T-cell (primary cell): ENCODE measurements around the gene NCLN. TPM values are rescaled to one million over a fixed set of nuclear protein-coding genes. Genes with fewer than 3 reads are reported as not detected.

Source experiments
- ATAC-seq, 4 experiments: fragments of 200-7000 bp in 3 of 4; fragments of 150-1000 bp in 1 of 4; cut with Tn5 transposase; replicated peaks in 1 of 4; 1 replicate in 3 of 4; 2 replicates in 1 of 4; pipeline ENCODE4 v1.10.0; 2021; ENCODE audit warnings: moderate library complexity in 3 of 4, mild to moderate bottlenecking in 2 of 4, moderate number of reproducible peaks in 1 of 4
- CTCF ChIA-PET, 2 donors: fragments of 300-600 bp; sonication (Branson Sonifier 250); formaldehyde crosslinking; loops; one replicate each; lab custom pipeline; 2022; ENCODE audit warnings: antibody characterized with exemption in 2 of 2; lab: Charles Lee
- POLR2A ChIA-PET, 2 donors: fragments of 300-600 bp; sonication (Branson Sonifier 250); formaldehyde crosslinking; loops; one replicate each; lab custom pipeline; 2022; ENCODE audit warnings: antibody characterized with exemption in 2 of 2; lab: Charles Lee
- DNase-seq, 35 experiments: peaks; one replicate each; pipeline versions ENCODE4 v3.0.0 to v3.0.0-alpha.2; 2013 to 2023
- H3K27ac ChIP-seq: one replicate; pipeline ENCODE4 v1.5.1; 2013; ENCODE audit warnings: low read length
- H3K27me3 ChIP-seq, 2 experiments: replicated peaks in 1 of 2; 1 replicate in 1 of 2; 2 replicates in 1 of 2; pipeline versions ENCODE4 v1.6.1 to v1.7.0; 2013; ENCODE audit warnings: low read length in 1 of 2, mixed read lengths in 1 of 2; ENCODE audit not compliant: control insufficient read depth in 2 of 2, insufficient read depth in 2 of 2; ENCODE audit errors: extremely low read depth in 1 of 2
- H3K36me3 ChIP-seq, 2 donors: 1 replicate in 1 of 2; 2 replicates in 1 of 2; pipeline versions ENCODE4 v1.6.1 to v1.7.0; 2013; ENCODE audit warnings: low read length in 1 of 2; ENCODE audit not compliant: control insufficient read depth in 2 of 2, insufficient read depth in 1 of 2; ENCODE audit errors: extremely low read depth in 1 of 2
- H3K4me1 ChIP-seq, 2 experiments: 1 replicate in 1 of 2; 2 replicates in 1 of 2; pipeline versions ENCODE4 v1.6.1 to v1.7.0; 2013; ENCODE audit warnings: low read length in 2 of 2, mixed read lengths in 1 of 2; ENCODE audit not compliant: insufficient read depth in 2 of 2, control insufficient read depth in 1 of 2; ENCODE audit errors: extremely low read depth in 1 of 2
- H3K4me3 ChIP-seq, 2 donors: 1 replicate in 1 of 2; 2 replicates in 1 of 2; pipeline versions ENCODE4 v1.5.1 to v1.7.0; 2013; ENCODE audit warnings: mild to moderate bottlenecking in 2 of 2, low read length in 1 of 2, moderate library complexity in 1 of 2; ENCODE audit not compliant: control insufficient read depth in 1 of 2; ENCODE audit errors: extremely low read depth in 1 of 2
- H3K9me3 ChIP-seq: 2 replicates; pipeline ENCODE4 v1.7.0; 2013
- H3K27ac Mint-ChIP-seq, 2 donors: one replicate each; pipeline ENCODE4 v1.8.0; 2020 to 2021; ENCODE audit warnings: mild to moderate bottlenecking in 2 of 2, mixed read lengths in 2 of 2
- H3K27me3 Mint-ChIP-seq, 2 donors: one replicate each; pipeline ENCODE4 v1.8.0; 2021 to 2022; ENCODE audit warnings: mixed read lengths in 2 of 2
- H3K36me3 Mint-ChIP-seq: one replicate; pipeline ENCODE4 v1.8.0; 2021; ENCODE audit warnings: mixed read lengths
- H3K4me1 Mint-ChIP-seq, 3 donors: one replicate each; pipeline ENCODE4 v1.8.0; 2020 to 2022; ENCODE audit warnings: mixed read lengths in 3 of 3, mild to moderate bottlenecking in 1 of 3
- H3K4me3 Mint-ChIP-seq, 3 donors: one replicate each; pipeline ENCODE4 v1.8.0; 2020 to 2022; ENCODE audit warnings: mild to moderate bottlenecking in 3 of 3, mixed read lengths in 3 of 3, moderate library complexity in 3 of 3
- H3K9me3 Mint-ChIP-seq, 3 donors: one replicate each; pipeline ENCODE4 v1.8.0; 2020 to 2022; ENCODE audit warnings: mixed read lengths in 3 of 3
- WGBS: methylation state at CpG from one replicate; pipeline ENCODE4 v1.1.5; 2013; ENCODE audit warnings: missing lambda C conversion rate; ENCODE audit not compliant: insufficient coverage; 5-methylcytosine and 5-hydroxymethylcytosine counted together
- total RNA-seq, 35 experiments: library from RNA in 6 of 35; stranded (reverse) in 6 of 35; fragments of 120-200 nt in 1 of 35; gene quantifications; one replicate each; pipeline versions ENCODE4 v1.2.1 to v1.2.4 and lab custom pipeline; 2013 to 2026

Gene NCLN, protein sequence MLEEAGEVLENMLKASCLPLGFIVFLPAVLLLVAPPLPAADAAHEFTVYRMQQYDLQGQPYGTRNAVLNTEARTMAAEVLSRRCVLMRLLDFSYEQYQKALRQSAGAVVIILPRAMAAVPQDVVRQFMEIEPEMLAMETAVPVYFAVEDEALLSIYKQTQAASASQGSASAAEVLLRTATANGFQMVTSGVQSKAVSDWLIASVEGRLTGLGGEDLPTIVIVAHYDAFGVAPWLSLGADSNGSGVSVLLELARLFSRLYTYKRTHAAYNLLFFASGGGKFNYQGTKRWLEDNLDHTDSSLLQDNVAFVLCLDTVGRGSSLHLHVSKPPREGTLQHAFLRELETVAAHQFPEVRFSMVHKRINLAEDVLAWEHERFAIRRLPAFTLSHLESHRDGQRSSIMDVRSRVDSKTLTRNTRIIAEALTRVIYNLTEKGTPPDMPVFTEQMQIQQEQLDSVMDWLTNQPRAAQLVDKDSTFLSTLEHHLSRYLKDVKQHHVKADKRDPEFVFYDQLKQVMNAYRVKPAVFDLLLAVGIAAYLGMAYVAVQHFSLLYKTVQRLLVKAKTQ
- total RNA-seq (10 to 100 TPM; 47.2 to 69.5 (median 61.0) TPM), total RNA-seq (lab: John Stamatoyannopoulos, UW) (51.1 to 198 (median 79.7) reads per million in 29 experiments)
- 29.7 TPM for total RNA-seq (2013)

GRCh38 chr19:3185461-3186159 is at the start of gene NCLN:
Gene NCLN, plus strand, starts transcription at chr19:3185930. Its CDS starts 101 bp downstream, at chr19:3186031.
- ChIA-PET CTCF (interaction anchor here in 1 of 2 donors (0.5 kb wide), 1 partner anchor 233 kb away, joined by 3 read pairs; no protein-coding TSS in a partner anchor), POLR2A (no interaction called here)
- H3K4me1 ChIP-seq: peaks cover 23 to 91% of the 10 kb centered on the region in 2 experiments
- H3K9me3 ChIP-seq: no peaks in the 10 kb centered on the region
- peak within 1 kb of the TSS; percentile 55 to 64 for H3K4me3 ChIP-seq
- WGBS: under 1% methylated on average over 63 of the region's 69 CpGs
- H3K36me3 ChIP-seq: peaks cover 5 to 31% of the 10 kb centered on the region in 2 donors
- peak within 1 kb of the TSS; percentile 86 to 95 (median 89) for H3K4me3 Mint-ChIP-seq
- peak within 1 kb of the TSS; percentile 54 for H3K27ac ChIP-seq
- H3K27me3 Mint-ChIP-seq: no peaks in the 10 kb centered on the region
- peak; percentile 84 to 96 (median 91) for DNase-seq
- H3K4me1 Mint-ChIP-seq: peaks cover 58 to 64% (median 59%) of the 10 kb centered on the region in 3 donors
- H3K27me3 ChIP-seq: no peaks in the 10 kb centered on the region
- ATAC-seq: peak; percentile 80 to 86 (median 84)
- peaks cover 26% of the 10 kb centered on the region for H3K36me3 Mint-ChIP-seq
- H3K27ac Mint-ChIP-seq: peak within 1 kb of the TSS; percentile 88 to 92
- no peaks in the 10 kb centered on the region for H3K9me3 Mint-ChIP-seq

GRCh38 chr19:3135961-3136683 is 49.6 kb upstream of the NCLN start, which contains the start of gene GNA15:
Gene GNA15, plus strand, starts transcription at chr19:3136033. Its CDS starts 418 bp downstream, at chr19:3136451.
- Mint-ChIP-seq H3K9me3 (peaks cover 0 to 6% (median 3%) of the 10 kb centered on the region in 3 donors), H3K27me3 (peaks cover 4 to 7% of the 10 kb centered on the region in 2 donors), H3K27ac (peak within 1 kb of the TSS; percentile 58 to 69), H3K36me3 (peaks cover 6% of the 10 kb centered on the region), H3K4me3 (peak within 1 kb of the TSS; percentile 55 to 76 (median 57)), H3K4me1 (peaks cover 27 to 46% (median 38%) of the 10 kb centered on the region in 3 donors)
- Histone ChIP-seq H3K27ac (no peak within 1 kb of the TSS), H3K4me1 (peaks cover 9 to 44% of the 10 kb centered on the region in 2 experiments), H3K9me3 (no peaks in the 10 kb centered on the region), H3K36me3 (no peaks in the 10 kb centered on the region), H3K4me3 (peak within 1 kb of the TSS; percentile 36 to 66), H3K27me3 (peaks cover 0 to 21% of the 10 kb centered on the region in 2 experiments)
- WGBS: 19% methylated on average over 28 of the region's 40 CpGs
- POLR2A ChIA-PET: no interaction called here
- ATAC-seq (peak; percentile 21 to 33 (median 30)), DNase-seq (peak in 27 of 35 experiments; percentile 10 to 59 (median 33))
- CTCF ChIA-PET: interaction anchor here in 1 of 2 donors (0.7 kb wide), 1 partner anchor 29 kb away, joined by 3 read pairs; no protein-coding TSS in a partner anchor

DNA sequence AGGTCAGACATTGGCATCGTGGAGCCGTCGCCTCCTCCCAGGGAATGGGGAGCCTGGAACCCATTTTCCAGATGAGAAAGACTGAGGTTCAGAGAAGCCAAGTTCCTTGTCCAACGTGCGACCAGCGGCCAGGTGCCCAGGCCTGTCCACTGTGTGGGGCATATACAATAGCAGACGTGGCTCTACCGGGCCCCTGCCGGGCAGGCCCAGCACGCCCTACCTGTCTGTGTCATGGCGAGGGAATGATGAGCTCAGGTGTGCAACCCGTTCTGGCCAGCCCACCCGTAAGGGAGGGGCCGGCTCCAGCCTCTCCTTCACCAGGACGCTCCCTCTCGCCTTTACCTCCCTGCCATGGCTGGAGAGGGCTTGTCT is 49.1 kb upstream of the NCLN start:
- H3K4me1 Mint-ChIP-seq: peaks cover 27 to 47% (median 38%) of the 10 kb centered on the region in 3 donors
- ChIA-PET CTCF (no interaction called here), POLR2A (no interaction called here)
- Histone ChIP-seq H3K4me3 (peak overlapping the region; percentile 32 to 36), H3K36me3 (no peaks in the 10 kb centered on the region), H3K27me3 (peaks cover 0 to 21% of the 10 kb centered on the region in 2 experiments), H3K9me3 (no peaks in the 10 kb centered on the region), H3K27ac (no peak overlapping the region), H3K4me1 (peaks cover 9 to 49% of the 10 kb centered on the region in 2 experiments)
- peak overlapping the region; percentile 55 to 76 (median 57) for H3K4me3 Mint-ChIP-seq
- 46% methylated on average over 11 of the region's 16 CpGs for WGBS
- peaks cover 6% of the 10 kb centered on the region for H3K36me3 Mint-ChIP-seq
- peaks cover 0 to 6% (median 3%) of the 10 kb centered on the region in 3 donors for H3K9me3 Mint-ChIP-seq
- no peak for DNase-seq
- peaks cover 4 to 7% of the 10 kb centered on the region in 2 donors for H3K27me3 Mint-ChIP-seq
- peak overlapping the region; percentile 58 to 69 for H3K27ac Mint-ChIP-seq
- no peak for ATAC-seq

DNA sequence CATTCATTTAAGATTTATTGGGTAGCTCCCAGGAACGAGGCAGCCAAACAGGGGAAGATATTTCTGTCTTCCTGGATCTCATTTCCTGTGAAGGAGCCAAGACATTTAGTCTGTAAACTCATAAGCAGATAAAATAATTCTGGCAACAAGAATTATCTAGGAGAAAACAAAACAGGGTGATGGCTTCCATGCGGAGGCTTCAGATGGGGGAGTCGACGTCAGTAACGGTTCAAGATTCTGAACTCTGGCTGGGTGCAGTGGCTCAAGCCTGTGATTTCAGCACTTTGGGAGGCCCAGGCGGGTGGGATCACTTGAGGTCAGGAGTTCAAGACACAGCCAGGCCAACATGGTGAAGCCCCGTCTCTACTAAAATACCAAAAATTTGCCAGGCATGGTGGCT is 48.6 kb upstream of the NCLN start:
- Histone ChIP-seq H3K36me3 (no peaks in the 10 kb centered on the region), H3K4me3 (no peak overlapping the region), H3K4me1 (peaks cover 9 to 54% of the 10 kb centered on the region in 2 experiments), H3K9me3 (no peaks in the 10 kb centered on the region), H3K27me3 (peaks cover 0 to 21% of the 10 kb centered on the region in 2 experiments), H3K27ac (no peak overlapping the region)
- ATAC-seq (no peak), DNase-seq (no peak)
- WGBS: 88% methylated on average over 4 of the region's 7 CpGs
- H3K9me3 Mint-ChIP-seq: peaks cover 0 to 6% (median 3%) of the 10 kb centered on the region in 3 donors
- peaks cover 30 to 52% (median 43%) of the 10 kb centered on the region in 3 donors for H3K4me1 Mint-ChIP-seq
- H3K36me3 Mint-ChIP-seq: peaks cover 6% of the 10 kb centered on the region
- H3K27me3 Mint-ChIP-seq: peaks cover 4 to 7% of the 10 kb centered on the region in 2 donors
- ChIA-PET POLR2A (no interaction called here), CTCF (no interaction called here)
- H3K4me3 Mint-ChIP-seq: peak overlapping the region; percentile 55 to 76 (median 57)
- H3K27ac Mint-ChIP-seq: peak overlapping the region; percentile 58 to 69

DNA sequence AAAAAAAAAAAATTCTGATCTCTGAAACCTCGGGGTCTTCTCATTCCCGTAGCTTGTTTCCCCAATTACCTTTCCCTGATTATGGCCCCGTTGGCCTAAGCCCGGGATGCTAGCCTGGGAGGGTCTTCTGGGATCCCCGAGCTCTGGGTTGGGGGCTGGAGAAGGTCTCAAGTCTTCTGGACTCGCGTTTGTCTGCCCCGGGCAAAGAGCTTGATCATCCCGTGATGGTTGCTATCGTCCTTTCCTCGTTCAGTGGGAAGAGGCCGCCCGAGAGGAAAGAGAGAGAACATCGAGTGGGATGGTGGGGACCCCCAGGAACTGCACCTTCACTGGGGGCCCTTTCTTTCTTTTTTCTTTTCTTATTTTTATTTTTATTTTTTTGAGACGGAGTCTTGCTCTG is 47.5 kb upstream of the NCLN start:
- peaks cover 4 to 7% of the 10 kb centered on the region in 2 donors for H3K27me3 Mint-ChIP-seq
- no peaks in the 10 kb centered on the region for H3K36me3 ChIP-seq
- WGBS: no CpG with 5 or more reads among the region's 15 CpGs
- H3K27ac ChIP-seq: no peak overlapping the region
- peaks cover 28 to 50% (median 39%) of the 10 kb centered on the region in 3 donors for H3K4me1 Mint-ChIP-seq
- peaks cover 0 to 6% (median 3%) of the 10 kb centered on the region in 3 donors for H3K9me3 Mint-ChIP-seq
- H3K9me3 ChIP-seq: no peaks in the 10 kb centered on the region
- peaks cover 5 to 48% of the 10 kb centered on the region in 2 experiments for H3K4me1 ChIP-seq
- H3K4me3 ChIP-seq: no peak overlapping the region
- ChIA-PET POLR2A (no interaction called here), CTCF (interaction anchor here in 1 of 2 donors (0.7 kb wide), 1 partner anchor 14 kb away, joined by 7 read pairs; no protein-coding TSS in a partner anchor)
- no peak overlapping the region for H3K27ac Mint-ChIP-seq
- H3K4me3 Mint-ChIP-seq: no peak overlapping the region
- peaks cover 0 to 21% of the 10 kb centered on the region in 2 experiments for H3K27me3 ChIP-seq
- peaks cover 6% of the 10 kb centered on the region for H3K36me3 Mint-ChIP-seq
- no peak for DNase-seq
- no peak for ATAC-seq
